ENCODE data around the gene ADORA2B. TPM values are rescaled to one million over a fixed set of nuclear protein-coding genes. Genes with fewer than 3 reads are reported as not detected.

The ADORA2B gene
- total and polyA plus RNA-seq, 2 experiments from 2014 or later, result 11.4 to 11.7 TPM

GRCh38 chr17:15996322-15996721, 51.4 kb downstream of the ADORA2B start:
- Histone ChIP-seq H3K9me2 (replicated peaks; ENCODE audit: insufficient read depth) (no peaks in the 10 kb centered on the region), H3K79me2 (peaks cover 33% of the 10 kb centered on the region), H3K27ac (no peak overlapping the region), H3K4me1 (ENCODE audit: insufficient read depth) (no peaks in the 10 kb centered on the region), H4K20me1 (ENCODE audit: insufficient read depth, poor library complexity, severe bottlenecking) (peaks cover 10% of the 10 kb centered on the region), H3K36me3 (replicated peaks; ENCODE audit: insufficient read depth, low read depth) (no peaks in the 10 kb centered on the region), H3K4me2 (no peak overlapping the region), H3K4me3 (no peak overlapping the region), H2AFZ (no peak overlapping the region), H3K27me3 (no peaks in the 10 kb centered on the region), H3K9me3 (ENCODE audit: low read depth) (no peaks in the 10 kb centered on the region)
- DNase-seq (ENCODE audit: low spot score), result no peak
- TF ChIP-seq CTCF (IDR thresholded peaks at IDR 0.05; ENCODE audit: poor library complexity) (no peak), EZH2 (IDR thresholded peaks at IDR 0.05; ENCODE audit: borderline replicate concordance) (no peak), EZH2phosphoT487 (IDR thresholded peaks at IDR 0.05; ENCODE audit: low read depth, severe bottlenecking, unreplicated experiment) (no peak)
- WGBS (ENCODE audit: low lambda C conversion rate, missing lambda C conversion rate), result 81% methylated on average over 6 of the region's 6 CpGs

- peaks cover 5% of the 10 kb centered on the region for H3K36me3 ChIP-seq (replicated peaks; ENCODE audit: insufficient read depth, low read depth)
- no peak overlapping the region for H3K4me3 ChIP-seq
- peaks cover 50% of the 10 kb centered on the region for H3K79me2 ChIP-seq
- H3K27me3 ChIP-seq, result no peaks in the 10 kb centered on the region
- peaks cover 10% of the 10 kb centered on the region for H4K20me1 ChIP-seq (ENCODE audit: insufficient read depth, poor library complexity, severe bottlenecking)
- H3K9me2 ChIP-seq (replicated peaks; ENCODE audit: insufficient read depth), result no peaks in the 10 kb centered on the region
- peaks cover 8% of the 10 kb centered on the region for H3K9me3 ChIP-seq (ENCODE audit: low read depth)
- H2AFZ ChIP-seq, result no peak overlapping the region
- WGBS (ENCODE audit: low lambda C conversion rate, missing lambda C conversion rate), result 84% methylated on average over 4 of the region's 4 CpGs
- DNase-seq (ENCODE audit: low spot score), result no peak
- peak overlapping the region; percentile 11 for H3K27ac ChIP-seq
- TF ChIP-seq EZH2phosphoT487 (IDR thresholded peaks at IDR 0.05; ENCODE audit: low read depth, severe bottlenecking, unreplicated experiment) (no peak), CTCF (IDR thresholded peaks at IDR 0.05; ENCODE audit: poor library complexity) (no peak), EZH2 (IDR thresholded peaks at IDR 0.05; ENCODE audit: borderline replicate concordance) (no peak)
- H3K4me1 ChIP-seq (ENCODE audit: insufficient read depth), result no peaks in the 10 kb centered on the region
- H3K4me2 ChIP-seq, result peak overlapping the region; percentile 85
These were observed 53.2 kb downstream of the ADORA2B start for GRCh38 chr17:15998031-15998562.

- H3K79me2 ChIP-seq, result peaks cover 53% of the 10 kb centered on the region
- DNase-seq (ENCODE audit: low spot score), result peak; percentile 97
- peak within 1 kb of the TSS; percentile 97 for H3K27ac ChIP-seq
- peaks cover 8% of the 10 kb centered on the region for H3K9me3 ChIP-seq (ENCODE audit: low read depth)
- peaks cover 5% of the 10 kb centered on the region for H3K36me3 ChIP-seq (replicated peaks; ENCODE audit: insufficient read depth, low read depth)
- no peaks in the 10 kb centered on the region for H3K4me1 ChIP-seq (ENCODE audit: insufficient read depth)
- H3K27me3 ChIP-seq, result no peaks in the 10 kb centered on the region
- no peak for TF ChIP-seq EZH2phosphoT487 (IDR thresholded peaks at IDR 0.05; ENCODE audit: low read depth, severe bottlenecking, unreplicated experiment)
- TF ChIP-seq EZH2 (IDR thresholded peaks at IDR 0.05; ENCODE audit: borderline replicate concordance), result no peak
- no peak for TF ChIP-seq CTCF (IDR thresholded peaks at IDR 0.05; ENCODE audit: poor library complexity)
- H4K20me1 ChIP-seq (ENCODE audit: insufficient read depth, poor library complexity, severe bottlenecking), result peaks cover 10% of the 10 kb centered on the region
- peak within 1 kb of the TSS; percentile 94 for H2AFZ ChIP-seq
- H3K4me3 ChIP-seq, result peak within 1 kb of the TSS; percentile 83
- no peaks in the 10 kb centered on the region for H3K9me2 ChIP-seq (replicated peaks; ENCODE audit: insufficient read depth)
- H3K4me2 ChIP-seq, result peak within 1 kb of the TSS; percentile 85
- under 1% methylated on average over 87 of the region's 91 CpGs for WGBS (ENCODE audit: low lambda C conversion rate, missing lambda C conversion rate)
These were observed 54.4 kb downstream of the ADORA2B start, which contains the start of the genes TTC19 and ZSWIM7 for GRCh38 chr17:15999141-15999973. TTC19 (plus strand) TSS chr17:15999824; CDS start chr17:15999849, 25 bp downstream. ZSWIM7 (minus strand) TSS chr17:15999704; CDS start chr17:15999594, 110 bp downstream.

Data from hepatocyte (in vitro differentiated cells).